ENCODE data around the gene ZNF746. TPM values are rescaled to one million over a fixed set of nuclear protein-coding genes. Genes with fewer than 3 reads are reported as not detected.

Gene ZNF746
- total RNA-seq, 1 donor: 22.1 TPM

DNA sequence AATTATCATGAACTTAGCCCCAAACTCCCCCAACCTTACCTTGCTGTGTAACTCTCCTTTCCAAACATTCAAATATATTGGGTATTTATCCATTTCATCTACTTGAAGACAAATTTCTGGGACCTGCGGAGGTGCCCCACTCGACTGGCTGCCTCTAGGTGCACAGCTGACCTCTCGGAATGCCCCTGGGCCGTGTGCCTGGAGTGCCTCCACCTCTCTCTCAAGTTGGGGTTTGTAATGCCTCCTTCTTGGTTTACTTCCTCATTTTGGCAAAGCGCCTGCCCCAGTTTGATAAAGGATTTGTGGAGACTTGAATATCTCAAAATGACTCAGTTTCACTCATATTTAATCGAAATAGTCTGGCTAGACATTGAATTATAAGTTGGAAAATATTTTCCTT, 53.3 kb downstream of the ZNF746 start:
- no peak overlapping the region for H3K27ac ChIP-seq (ENCODE audit: low read depth, low read length)
- H4K20me1 ChIP-seq (ENCODE audit: insufficient read depth, low read length): peaks cover 3% of the 10 kb centered on the region

DNA sequence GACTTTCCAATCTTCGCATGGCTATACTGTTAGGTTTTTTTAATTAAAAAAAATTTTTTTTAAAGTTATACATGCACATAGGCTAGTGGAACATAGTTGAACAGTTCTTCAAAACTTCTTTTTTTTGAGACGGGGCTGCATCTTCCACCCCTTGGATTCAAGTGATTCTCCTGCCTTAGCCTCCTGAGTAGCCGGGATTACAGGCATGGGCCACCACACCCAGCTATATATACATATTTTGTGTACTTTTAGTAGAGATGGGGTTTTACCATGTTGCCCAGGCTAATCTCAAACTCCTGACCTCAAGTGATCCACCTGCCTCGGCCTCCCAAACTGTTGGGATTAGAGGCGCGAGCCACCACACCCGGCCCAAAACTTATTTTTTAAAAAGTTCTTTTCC, 54.1 kb downstream of the ZNF746 start:
- Histone ChIP-seq H3K27me3 (ENCODE audit: insufficient read depth, low read length) (no peaks in the 10 kb centered on the region), H4K20me1 (ENCODE audit: insufficient read depth, low read length) (peaks cover 3% of the 10 kb centered on the region), H3K4me2 (ENCODE audit: insufficient read depth, low read length) (no peak overlapping the region), H3K4me1 (ENCODE audit: insufficient read depth, low read length) (no peaks in the 10 kb centered on the region), H3K9me3 (ENCODE audit: low read depth, low read length) (no peaks in the 10 kb centered on the region), H3K4me3 (ENCODE audit: insufficient read depth, low read length) (no peak overlapping the region), H3K79me2 (ENCODE audit: insufficient read depth, low read length) (no peaks in the 10 kb centered on the region), H3K27ac (ENCODE audit: low read depth, low read length) (no peak overlapping the region), H2AFZ (ENCODE audit: low read length) (no peak overlapping the region), H3K36me3 (ENCODE audit: insufficient read depth, low read length) (peaks cover 18% of the 10 kb centered on the region)
- no peak for DNase-seq (ENCODE audit: insufficient read length, low spot score, missing footprints)
- TF ChIP-seq, protein P1, sequence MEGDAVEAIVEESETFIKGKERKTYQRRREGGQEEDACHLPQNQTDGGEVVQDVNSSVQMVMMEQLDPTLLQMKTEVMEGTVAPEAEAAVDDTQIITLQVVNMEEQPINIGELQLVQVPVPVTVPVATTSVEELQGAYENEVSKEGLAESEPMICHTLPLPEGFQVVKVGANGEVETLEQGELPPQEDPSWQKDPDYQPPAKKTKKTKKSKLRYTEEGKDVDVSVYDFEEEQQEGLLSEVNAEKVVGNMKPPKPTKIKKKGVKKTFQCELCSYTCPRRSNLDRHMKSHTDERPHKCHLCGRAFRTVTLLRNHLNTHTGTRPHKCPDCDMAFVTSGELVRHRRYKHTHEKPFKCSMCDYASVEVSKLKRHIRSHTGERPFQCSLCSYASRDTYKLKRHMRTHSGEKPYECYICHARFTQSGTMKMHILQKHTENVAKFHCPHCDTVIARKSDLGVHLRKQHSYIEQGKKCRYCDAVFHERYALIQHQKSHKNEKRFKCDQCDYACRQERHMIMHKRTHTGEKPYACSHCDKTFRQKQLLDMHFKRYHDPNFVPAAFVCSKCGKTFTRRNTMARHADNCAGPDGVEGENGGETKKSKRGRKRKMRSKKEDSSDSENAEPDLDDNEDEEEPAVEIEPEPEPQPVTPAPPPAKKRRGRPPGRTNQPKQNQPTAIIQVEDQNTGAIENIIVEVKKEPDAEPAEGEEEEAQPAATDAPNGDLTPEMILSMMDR (IDR thresholded peaks at IDR 0.05; ENCODE audit: extremely low read depth, low read depth, low read length): no peak

More for the DNA sequence above, 53.3 kb downstream of the ZNF746 start:
- no peak for DNase-seq (ENCODE audit: insufficient read length, low spot score, missing footprints)
- no peak overlapping the region for H2AFZ ChIP-seq (ENCODE audit: low read length)
- no peaks in the 10 kb centered on the region for H3K4me1 ChIP-seq (ENCODE audit: insufficient read depth, low read length)
- no peak overlapping the region for H3K4me2 ChIP-seq (ENCODE audit: insufficient read depth, low read length)
- H3K36me3 ChIP-seq (ENCODE audit: insufficient read depth, low read length): peaks cover 23% of the 10 kb centered on the region
- no peaks in the 10 kb centered on the region for H3K27me3 ChIP-seq (ENCODE audit: insufficient read depth, low read length)
- H3K79me2 ChIP-seq (ENCODE audit: insufficient read depth, low read length): no peaks in the 10 kb centered on the region
- H3K4me3 ChIP-seq (ENCODE audit: insufficient read depth, low read length): no peak overlapping the region
- no peaks in the 10 kb centered on the region for H3K9me3 ChIP-seq (ENCODE audit: low read depth, low read length)
- TF ChIP-seq, protein P1 (IDR thresholded peaks at IDR 0.05; ENCODE audit: extremely low read depth, low read depth, low read length): no peak

DNA sequence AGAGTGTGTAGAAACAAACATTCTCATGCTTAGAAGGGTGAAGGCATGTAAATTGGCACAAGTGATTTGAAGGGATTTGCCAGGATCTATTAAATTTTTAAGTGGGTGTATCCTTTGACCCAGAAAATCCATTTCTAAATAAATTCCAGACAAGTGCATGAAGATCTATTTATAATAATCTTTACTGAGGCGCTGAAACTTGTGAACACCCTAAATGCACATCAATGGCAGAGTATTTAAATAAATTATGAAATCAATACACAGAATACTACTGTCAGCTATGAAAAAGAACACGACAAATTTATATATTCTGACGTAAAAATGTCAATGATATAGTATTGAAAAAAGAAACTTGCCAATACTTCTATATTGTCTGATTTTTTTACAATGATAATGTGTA, 54.7 kb downstream of the ZNF746 start:
- Histone ChIP-seq H4K20me1 (ENCODE audit: insufficient read depth, low read length) (peaks cover 3% of the 10 kb centered on the region), H2AFZ (ENCODE audit: low read length) (no peak overlapping the region), H3K79me2 (ENCODE audit: insufficient read depth, low read length) (no peaks in the 10 kb centered on the region), H3K36me3 (ENCODE audit: insufficient read depth, low read length) (peaks cover 16% of the 10 kb centered on the region), H3K4me3 (ENCODE audit: insufficient read depth, low read length) (no peak overlapping the region), H3K27me3 (ENCODE audit: insufficient read depth, low read length) (no peaks in the 10 kb centered on the region), H3K27ac (ENCODE audit: low read depth, low read length) (no peak overlapping the region), H3K4me1 (ENCODE audit: insufficient read depth, low read length) (no peaks in the 10 kb centered on the region), H3K9me3 (ENCODE audit: low read depth, low read length) (no peaks in the 10 kb centered on the region), H3K4me2 (ENCODE audit: insufficient read depth, low read length) (no peak overlapping the region)
- TF ChIP-seq, protein P1 (IDR thresholded peaks at IDR 0.05; ENCODE audit: extremely low read depth, low read depth, low read length): no peak
- no peak for DNase-seq (ENCODE audit: insufficient read length, low spot score, missing footprints)

DNA sequence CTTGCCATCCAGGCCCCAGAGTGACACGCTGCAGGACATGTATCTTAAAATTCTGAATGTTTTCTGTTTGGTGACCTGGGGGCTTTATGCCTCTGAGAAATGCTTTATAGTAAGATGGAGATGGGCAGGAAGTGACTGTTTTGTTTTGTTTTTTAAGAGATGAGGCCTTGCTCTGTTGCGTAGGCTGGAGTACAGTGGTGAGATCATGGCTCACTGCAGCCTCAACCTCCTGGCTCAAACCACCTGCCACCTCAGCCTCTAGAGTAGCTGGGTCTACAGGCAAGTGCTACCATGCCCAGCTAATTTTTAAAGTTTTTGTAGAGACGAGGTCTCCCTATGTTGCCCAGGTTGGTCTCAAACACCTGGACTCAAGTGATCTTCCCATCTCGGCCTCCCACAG, 57.4 kb downstream of the ZNF746 start:
- H3K4me3 ChIP-seq (ENCODE audit: insufficient read depth, low read length): no peak overlapping the region
- H2AFZ ChIP-seq (ENCODE audit: low read length): no peak overlapping the region
- H3K9me3 ChIP-seq (ENCODE audit: low read depth, low read length): no peaks in the 10 kb centered on the region
- no peak for DNase-seq (ENCODE audit: insufficient read length, low spot score, missing footprints)
- H3K27ac ChIP-seq (ENCODE audit: low read depth, low read length): no peak overlapping the region
- H3K79me2 ChIP-seq (ENCODE audit: insufficient read depth, low read length): no peaks in the 10 kb centered on the region
- peaks cover 17% of the 10 kb centered on the region for H3K36me3 ChIP-seq (ENCODE audit: insufficient read depth, low read length)
- no peaks in the 10 kb centered on the region for H3K4me1 ChIP-seq (ENCODE audit: insufficient read depth, low read length)
- H4K20me1 ChIP-seq (ENCODE audit: insufficient read depth, low read length): peaks cover 3% of the 10 kb centered on the region
- no peak overlapping the region for H3K4me2 ChIP-seq (ENCODE audit: insufficient read depth, low read length)
- no peaks in the 10 kb centered on the region for H3K27me3 ChIP-seq (ENCODE audit: insufficient read depth, low read length)
- TF ChIP-seq, protein P1 (IDR thresholded peaks at IDR 0.05; ENCODE audit: extremely low read depth, low read depth, low read length): no peak
